H9 (cell line): ENCODE results near the gene SEC62. TPM values are rescaled to one million over a fixed set of nuclear protein-coding genes. Genes with fewer than 3 reads are reported as not detected.

Experiments
- DNase-seq: peaks from one replicate; pipeline ENCODE4 v3.0.0-alpha.2; 2017
- H2AFZ ChIP-seq: one replicate; pipeline ENCODE4 v1.6.1; 2013; ENCODE audit warnings: mild to moderate bottlenecking, low read length, control low read depth, moderate library complexity
- H2AK5ac ChIP-seq: 2 replicates; pipeline ENCODE4 v1.6.1; 2013; ENCODE audit warnings: low read length, control low read depth, mixed read lengths; ENCODE audit not compliant: insufficient read length
- H2BK120ac ChIP-seq: one replicate; pipeline ENCODE4 v1.6.1; 2013; ENCODE audit warnings: low read depth, mild to moderate bottlenecking, low read length, control low read depth, inconsistent platforms; ENCODE audit not compliant: poor library complexity, severe bottlenecking
- H2BK12ac ChIP-seq: 2 replicates; pipeline ENCODE4 v1.6.1; 2013; ENCODE audit warnings: low read length, control low read depth, mixed read lengths, low read depth; ENCODE audit not compliant: insufficient read length
- H2BK15ac ChIP-seq: 2 replicates; pipeline ENCODE4 v1.6.1; 2013; ENCODE audit warnings: low read depth, low read length, control low read depth
- H2BK20ac ChIP-seq: one replicate; pipeline ENCODE4 v1.6.1; 2013; ENCODE audit warnings: low read depth, mild to moderate bottlenecking, low read length, control low read depth, inconsistent platforms; ENCODE audit not compliant: poor library complexity, severe bottlenecking
- H2BK5ac ChIP-seq: 2 replicates; pipeline ENCODE4 v1.6.1; 2013; ENCODE audit warnings: low read length, control low read depth, mixed read lengths; ENCODE audit not compliant: insufficient read length
- H3K14ac ChIP-seq: 2 replicates; pipeline ENCODE4 v1.6.1; 2013; ENCODE audit warnings: low read length, control low read depth; ENCODE audit not compliant: insufficient read depth
- H3K18ac ChIP-seq: 2 replicates; pipeline ENCODE4 v1.6.1; 2013; ENCODE audit warnings: low read depth, mild to moderate bottlenecking, mixed read lengths, low read length, control low read depth; ENCODE audit not compliant: insufficient read length
- H3K23ac ChIP-seq: 2 replicates; pipeline ENCODE4 v1.6.1; 2013; ENCODE audit warnings: low read length, control low read depth, mixed read lengths, low read depth; ENCODE audit not compliant: insufficient read length
- H3K23me2 ChIP-seq: 2 replicates; pipeline ENCODE4 v1.6.1; 2013; ENCODE audit warnings: low read depth, mild to moderate bottlenecking, mixed read lengths, low read length, control low read depth; ENCODE audit not compliant: insufficient read length, poor library complexity, severe bottlenecking
- H3K27ac ChIP-seq: 2 replicates; pipeline ENCODE4 v1.5.1; 2013; ENCODE audit warnings: low read length, control low read depth, mixed read lengths, low read depth; ENCODE audit not compliant: insufficient read length
- H3K27me3 ChIP-seq: 2 replicates; pipeline ENCODE4 v1.6.1; 2013; ENCODE audit warnings: low read length, control low read depth, inconsistent platforms; ENCODE audit not compliant: insufficient read depth
- H3K4ac ChIP-seq: 2 replicates; pipeline ENCODE4 v1.6.1; 2013; ENCODE audit warnings: low read depth, mild to moderate bottlenecking, control low read depth, inconsistent platforms, low read length, moderate library complexity
- H3K4me1 ChIP-seq: 2 replicates; pipeline ENCODE4 v1.6.1; 2013; ENCODE audit warnings: low read length, control low read depth, inconsistent platforms; ENCODE audit not compliant: insufficient read depth
- H3K4me2 ChIP-seq: 2 replicates; pipeline ENCODE4 v1.6.1; 2013; ENCODE audit warnings: low read length, control low read depth, mixed read lengths; ENCODE audit not compliant: insufficient read length, insufficient read depth
- H3K56ac ChIP-seq: 2 replicates; pipeline ENCODE4 v1.6.1; 2013; ENCODE audit warnings: low read depth, mild to moderate bottlenecking, mixed read lengths, low read length, control low read depth; ENCODE audit not compliant: insufficient read length
- H3K79me1 ChIP-seq: 2 replicates; pipeline ENCODE4 v1.6.1; 2013; ENCODE audit warnings: low read depth, mild to moderate bottlenecking, moderate library complexity, low read length, control low read depth, inconsistent platforms; ENCODE audit not compliant: insufficient read depth, poor library complexity, severe bottlenecking
- H3K79me2 ChIP-seq: 2 replicates; pipeline ENCODE4 v1.6.1; 2013; ENCODE audit warnings: low read length, control low read depth, inconsistent platforms; ENCODE audit not compliant: insufficient read depth
- H3K9ac ChIP-seq: 2 replicates; pipeline ENCODE4 v1.6.1; 2013; ENCODE audit warnings: low read length, control low read depth, mixed read lengths; ENCODE audit not compliant: insufficient read length; ENCODE audit errors: extremely low read depth
- H3K9me3 ChIP-seq: one replicate; pipeline ENCODE4 v1.6.1; 2013; ENCODE audit warnings: low read depth, low read length, inconsistent platforms; ENCODE audit not compliant: control insufficient read depth
- H3T11ph ChIP-seq: one replicate; pipeline ENCODE4 v1.6.1; 2013; ENCODE audit warnings: mild to moderate bottlenecking, low read length, control low read depth, inconsistent platforms
- H4K20me1 ChIP-seq: one replicate; pipeline ENCODE4 v1.6.1; 2013; ENCODE audit not compliant: control insufficient read depth, insufficient read length, insufficient read depth
- H4K5ac ChIP-seq: 2 replicates; pipeline ENCODE4 v1.6.1; 2013; ENCODE audit warnings: low read depth, mild to moderate bottlenecking, mixed read lengths, low read length, control low read depth; ENCODE audit not compliant: insufficient read length
- H4K8ac ChIP-seq: replicated peaks from 2 replicates; pipeline ENCODE4 v1.6.1; 2013; ENCODE audit warnings: low read length, control low read depth, mixed read lengths, low read depth; ENCODE audit not compliant: insufficient read length
- H4K91ac ChIP-seq: 2 replicates; pipeline ENCODE4 v1.6.1; 2013; ENCODE audit warnings: low read depth, mild to moderate bottlenecking, moderate library complexity, mixed read lengths, low read length, control low read depth; ENCODE audit not compliant: insufficient read length
- H3K27ac Mint-ChIP-seq, 3 experiments: 2 replicates in 2 of 3; 3 replicates in 1 of 3; pipeline ENCODE4 v1.8.0; 2020 to 2021; ENCODE audit warnings: mixed read lengths in 3 of 3, mild to moderate bottlenecking in 1 of 3, moderate library complexity in 1 of 3
- H3K27me3 Mint-ChIP-seq: 2 replicates; pipeline ENCODE4 v1.8.0; 2021; ENCODE audit warnings: low read depth, mild to moderate bottlenecking, moderate library complexity, mixed read lengths
- H3K36me3 Mint-ChIP-seq, 3 experiments: 2 replicates in 2 of 3; 3 replicates in 1 of 3; pipeline ENCODE4 v1.8.0; 2020 to 2021; ENCODE audit warnings: low read depth in 3 of 3, mixed read lengths in 3 of 3; ENCODE audit not compliant: insufficient read depth in 1 of 3
- H3K4me1 Mint-ChIP-seq, 2 experiments: 2 replicates each; pipeline ENCODE4 v1.8.0; 2020; ENCODE audit warnings: mixed read lengths in 2 of 2
- H3K4me3 Mint-ChIP-seq, 2 experiments: 2 replicates in 1 of 2; 3 replicates in 1 of 2; pipeline ENCODE4 v1.8.0; 2020 to 2021; ENCODE audit warnings: mild to moderate bottlenecking in 2 of 2, mixed read lengths in 2 of 2, moderate library complexity in 1 of 2
- H3K9me3 Mint-ChIP-seq, 2 experiments: 2 replicates in 1 of 2; 3 replicates in 1 of 2; pipeline ENCODE4 v1.8.0; 2020; ENCODE audit warnings: mild to moderate bottlenecking in 2 of 2, mixed read lengths in 2 of 2, moderate library complexity in 1 of 2
- CTCF ChIP-seq: fragments of 200-600 bp; sonication (generic); conservative IDR thresholded peaks from 3 replicates; pipeline ENCODE4 v1.8.0; 2021; ENCODE audit warnings: antibody characterized with exemption, mild to moderate bottlenecking
- WGBS: extraction: QIAGEN DNeasy Blood & Tissue Kit; methylation state at CpG from one replicate; pipeline ENCODE4 v1.1.7; 2013; ENCODE audit warnings: missing lambda C conversion rate, low lambda C conversion rate, mixed read lengths; ENCODE audit not compliant: insufficient read length; ENCODE audit errors: extremely low coverage; 5-methylcytosine and 5-hydroxymethylcytosine counted together
- total RNA-seq: library from RNA; stranded (reverse); gene quantifications from 2 replicates; pipeline ENCODE4 v1.2.1, GENCODE V29; 2021

The SEC62 gene
- total RNA-seq, 1 experiment from 2014 or later: 98.7 TPM

GRCh38 chr3:169964176-169964575 is 2.4 kb upstream of the SEC62 start:
- no peak overlapping the region for H2BK5ac ChIP-seq
- H3K36me3 Mint-ChIP-seq: no peaks in the 10 kb centered on the region
- H3K9me3 ChIP-seq: no peaks in the 10 kb centered on the region
- H3K23me2 ChIP-seq: peaks cover 4% of the 10 kb centered on the region
- H3K4me1 ChIP-seq: no peaks in the 10 kb centered on the region; the same call in 1 of the 2 replicates
- H3K4me1 Mint-ChIP-seq: peaks cover 23 to 27% of the 10 kb centered on the region in 2 experiments
- WGBS: no CpG with 5 or more reads among the region's 2 CpGs
- H3K9me3 Mint-ChIP-seq: no peaks in the 10 kb centered on the region; a peak in 1 of 5 replicates
- H3K4me3 Mint-ChIP-seq: no peak overlapping the region
- no peak overlapping the region for H2BK15ac ChIP-seq
- no peak overlapping the region for H3K23ac ChIP-seq
- no peaks in the 10 kb centered on the region for H3K27me3 Mint-ChIP-seq
- no peak overlapping the region for H2AK5ac ChIP-seq
- no peak for DNase-seq
- TF ChIP-seq CTCF: no peak
- no peak overlapping the region for H3K27ac Mint-ChIP-seq
- no peak overlapping the region for H2AFZ ChIP-seq
- no peak overlapping the region for H3K18ac ChIP-seq
- H4K91ac ChIP-seq: no peak overlapping the region
- no peak overlapping the region for H3K27ac ChIP-seq
- no peak overlapping the region for H4K5ac ChIP-seq
- H3K4ac ChIP-seq: no peak overlapping the region
- H3K4me2 ChIP-seq: no peak overlapping the region
- H3K27me3 ChIP-seq: no peaks in the 10 kb centered on the region
- H4K20me1 ChIP-seq: no peaks in the 10 kb centered on the region
- H3T11ph ChIP-seq: no peak overlapping the region
- no peak overlapping the region for H3K14ac ChIP-seq
- no peak overlapping the region for H3K9ac ChIP-seq
- no peak overlapping the region for H2BK20ac ChIP-seq
- no peaks in the 10 kb centered on the region for H3K79me1 ChIP-seq
- peaks cover 8% of the 10 kb centered on the region; the same call in 1 of the 2 replicates for H3K79me2 ChIP-seq
- H3K56ac ChIP-seq: no peak overlapping the region
- no peak overlapping the region for H2BK120ac ChIP-seq
- no peak overlapping the region for H4K8ac ChIP-seq
- no peak overlapping the region for H2BK12ac ChIP-seq
